Natural killer cell treated with Interleukin-12 subunit alpha and Interleukin-12 subunit beta and Interleukin-15 and Interleukin-18, amount 100 ng/mL, for 72 hours (primary cell): Measurements from ENCODE around the gene SURF6. TPM values are rescaled to one million over a fixed set of nuclear protein-coding genes. Genes with fewer than 3 reads are reported as not detected.
"Not testable (repeated sequence)": the region's sequence is repeated elsewhere in the genome, so short reads cannot be mapped to it uniquely, and the experiment has no call there.

Experiments
- ATAC-seq, 2 donors: fragments of 150-1000 bp; cut with Tn5 transposase in 1 of 2; sonication (Bioruptor Pico), chemical (Tn5 transposase) in 1 of 2; 2 replicates each; pipeline ENCODE4 v1.10.0; 2021
- DNase-seq: peaks from one replicate; pipeline ENCODE4 v3.0.0; 2022; ENCODE audit warnings: low spot score
- H3K27ac Mint-ChIP-seq, 2 donors: 1 replicate in 1 of 2; 2 replicates in 1 of 2; pipeline ENCODE4 v1.8.0; 2022; ENCODE audit warnings: mixed read lengths in 2 of 2, mild to moderate bottlenecking in 1 of 2, moderate library complexity in 1 of 2
- H3K27me3 Mint-ChIP-seq, 2 donors: 1 replicate in 1 of 2; 2 replicates in 1 of 2; pipeline ENCODE4 v1.8.0; 2022; ENCODE audit warnings: mixed read lengths in 2 of 2
- H3K36me3 Mint-ChIP-seq: one replicate; pipeline ENCODE4 v1.8.0; 2022; ENCODE audit warnings: mixed read lengths
- H3K4me1 Mint-ChIP-seq, 2 donors: 1 replicate in 1 of 2; 2 replicates in 1 of 2; pipeline ENCODE4 v1.8.0; 2022; ENCODE audit warnings: low read depth in 2 of 2, mixed read lengths in 2 of 2, mild to moderate bottlenecking in 1 of 2
- H3K4me3 Mint-ChIP-seq: one replicate; pipeline ENCODE4 v1.8.0; 2022; ENCODE audit warnings: mixed read lengths
- H3K9me3 Mint-ChIP-seq: 2 replicates; pipeline ENCODE4 v1.8.0; 2022; ENCODE audit warnings: mixed read lengths
- total RNA-seq, 2 donors: library from RNA; stranded (reverse); gene quantifications; one replicate each; pipeline ENCODE4 v1.2.3, GENCODE V29; 2022

Gene SURF6
- total RNA-seq, 2 donors from 2014 or later = 11.5 to 23.9 TPM

DNA sequence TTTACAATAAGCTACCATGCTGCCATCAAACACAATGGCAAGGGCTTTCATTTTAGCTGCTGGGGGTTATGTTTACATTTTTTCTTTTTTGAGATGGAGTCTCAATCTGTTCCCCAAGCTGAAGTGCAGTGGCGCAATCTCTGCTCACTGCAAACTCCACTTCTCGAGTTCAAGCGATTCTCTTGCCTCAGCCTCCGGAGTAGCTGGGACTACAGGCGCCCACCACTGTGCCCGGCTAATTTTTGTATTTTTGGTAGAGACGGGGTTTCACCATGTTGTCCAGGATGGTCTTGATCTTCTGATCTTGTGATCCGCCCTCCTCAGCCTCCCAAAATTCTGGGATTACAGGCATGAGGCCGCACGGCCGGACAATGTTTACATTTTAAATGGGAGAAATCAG is 1.1 kb downstream of the SURF6 start:
- peak overlapping the region; percentile 82 to 85 for H3K27ac Mint-ChIP-seq
- DNase-seq, ATAC-seq, H3K27me3 Mint-ChIP-seq, H3K9me3 Mint-ChIP-seq: not testable (repeated sequence)
- H3K36me3 Mint-ChIP-seq = peaks cover 11% of the 10 kb centered on the region
- H3K4me1 Mint-ChIP-seq = peaks cover 25 to 35% of the 10 kb centered on the region in 2 donors
- peak overlapping the region; percentile 87 for H3K4me3 Mint-ChIP-seq

DNA sequence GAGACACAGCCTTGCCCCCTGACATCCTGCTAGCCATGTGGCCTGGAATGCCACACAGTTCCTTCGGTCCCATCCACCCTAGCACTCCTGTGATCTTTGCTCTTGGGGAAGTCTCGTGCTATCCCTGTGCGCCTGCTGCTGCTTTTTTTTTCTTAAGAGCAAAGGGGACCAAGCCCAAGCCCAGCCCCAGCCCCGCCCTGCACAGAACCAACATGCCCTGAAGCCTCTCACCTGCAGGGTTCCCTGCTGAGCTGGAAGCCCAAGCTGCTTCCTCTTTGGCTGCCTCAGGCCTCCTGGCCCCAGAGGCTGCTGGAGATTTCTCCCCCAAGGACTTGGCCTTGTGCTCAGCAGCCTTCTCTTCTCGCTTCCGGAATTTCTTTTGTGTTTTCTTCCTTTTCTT is 1.8 kb downstream of the SURF6 start:
- Mint-ChIP-seq H3K9me3 (no peaks in the 10 kb centered on the region), H3K4me3 (peak overlapping the region; percentile 87), H3K27me3 (no peaks in the 10 kb centered on the region), H3K27ac (peak overlapping the region in 1 of 2 donors; percentile 45), H3K4me1 (peaks cover 19 to 28% of the 10 kb centered on the region in 2 donors), H3K36me3 (peaks cover 11% of the 10 kb centered on the region)
- no peak for ATAC-seq
- DNase-seq = no peak

DNA sequence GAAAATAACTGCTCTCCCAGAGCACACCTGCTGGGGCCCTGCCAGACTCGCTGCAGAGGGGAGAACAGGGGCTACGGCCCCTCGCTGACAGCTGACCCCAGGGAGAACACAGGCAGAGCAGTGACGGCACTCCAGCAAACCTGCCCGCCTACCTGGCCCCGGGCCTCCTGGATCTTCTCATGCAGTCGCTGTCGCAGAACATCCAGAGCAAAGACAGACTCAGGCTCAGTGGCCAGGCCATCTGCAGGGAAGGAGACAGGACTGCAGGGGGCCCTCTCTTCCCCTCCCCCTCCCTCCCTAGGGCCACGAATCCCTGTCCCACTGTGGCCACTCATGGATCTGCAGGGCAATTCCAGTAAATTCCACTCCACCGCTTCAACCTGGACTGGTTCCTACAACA is 2.4 kb downstream of the SURF6 start:
- DNase-seq = no peak
- peaks cover 14 to 27% of the 10 kb centered on the region in 2 donors for H3K4me1 Mint-ChIP-seq
- ATAC-seq = no peak
- H3K4me3 Mint-ChIP-seq = no peak overlapping the region
- H3K27me3 Mint-ChIP-seq = no peaks in the 10 kb centered on the region
- H3K9me3 Mint-ChIP-seq = no peaks in the 10 kb centered on the region
- peak overlapping the region in 1 of 2 donors; percentile 45 for H3K27ac Mint-ChIP-seq
- peaks cover 5% of the 10 kb centered on the region for H3K36me3 Mint-ChIP-seq

DNA sequence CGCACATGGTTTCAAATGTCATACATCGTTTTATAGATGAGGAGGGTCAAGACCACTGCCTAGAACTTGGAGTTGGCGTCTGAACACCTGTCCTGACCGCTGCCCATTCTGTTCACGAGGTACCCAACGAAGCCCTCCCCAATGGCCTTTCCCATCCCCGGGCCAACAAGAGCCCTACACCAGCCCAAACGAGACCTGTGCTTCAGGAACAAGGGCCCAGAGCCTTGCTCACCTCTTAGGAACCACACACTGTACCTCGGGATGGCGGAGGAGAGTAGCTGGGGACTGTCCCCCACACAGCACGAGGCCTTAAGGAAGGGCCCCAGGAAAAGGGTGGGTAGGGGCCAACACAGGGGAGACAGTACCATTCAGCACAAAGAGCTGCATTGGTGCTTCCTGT is 3.0 kb downstream of the SURF6 start:
- H3K4me1 Mint-ChIP-seq = peaks cover 14 to 29% of the 10 kb centered on the region in 2 donors
- H3K27ac Mint-ChIP-seq = no peak overlapping the region
- peaks cover 5% of the 10 kb centered on the region for H3K36me3 Mint-ChIP-seq
- no peaks in the 10 kb centered on the region for H3K9me3 Mint-ChIP-seq
- no peaks in the 10 kb centered on the region for H3K27me3 Mint-ChIP-seq
- DNase-seq = no peak
- no peak for ATAC-seq
- H3K4me3 Mint-ChIP-seq = no peak overlapping the region

DNA sequence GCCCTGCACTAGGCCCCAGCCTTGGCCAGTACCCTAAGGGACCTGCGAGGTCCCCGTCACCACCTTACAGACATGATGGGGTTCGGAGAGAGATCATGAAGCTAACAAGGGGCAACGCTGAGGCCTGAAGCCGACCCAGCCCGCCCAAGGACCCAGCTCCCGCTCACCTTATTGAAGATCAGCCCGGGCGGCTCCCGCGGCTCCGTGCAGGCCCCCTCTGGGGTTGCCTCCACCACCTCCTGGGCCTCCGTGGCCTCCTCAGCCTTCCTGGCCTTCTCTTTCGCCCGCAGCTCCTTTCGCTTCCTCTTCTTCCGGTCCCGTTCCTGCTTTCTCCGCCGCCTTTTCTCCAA is 3.6 kb downstream of the SURF6 start:
- Mint-ChIP-seq H3K27ac (no peak overlapping the region), H3K36me3 (peaks cover 5% of the 10 kb centered on the region), H3K4me1 (peaks cover 11 to 29% of the 10 kb centered on the region in 2 donors), H3K27me3 (no peaks in the 10 kb centered on the region), H3K4me3 (no peak overlapping the region), H3K9me3 (no peaks in the 10 kb centered on the region)
- ATAC-seq = no peak
- no peak for DNase-seq

DNA sequence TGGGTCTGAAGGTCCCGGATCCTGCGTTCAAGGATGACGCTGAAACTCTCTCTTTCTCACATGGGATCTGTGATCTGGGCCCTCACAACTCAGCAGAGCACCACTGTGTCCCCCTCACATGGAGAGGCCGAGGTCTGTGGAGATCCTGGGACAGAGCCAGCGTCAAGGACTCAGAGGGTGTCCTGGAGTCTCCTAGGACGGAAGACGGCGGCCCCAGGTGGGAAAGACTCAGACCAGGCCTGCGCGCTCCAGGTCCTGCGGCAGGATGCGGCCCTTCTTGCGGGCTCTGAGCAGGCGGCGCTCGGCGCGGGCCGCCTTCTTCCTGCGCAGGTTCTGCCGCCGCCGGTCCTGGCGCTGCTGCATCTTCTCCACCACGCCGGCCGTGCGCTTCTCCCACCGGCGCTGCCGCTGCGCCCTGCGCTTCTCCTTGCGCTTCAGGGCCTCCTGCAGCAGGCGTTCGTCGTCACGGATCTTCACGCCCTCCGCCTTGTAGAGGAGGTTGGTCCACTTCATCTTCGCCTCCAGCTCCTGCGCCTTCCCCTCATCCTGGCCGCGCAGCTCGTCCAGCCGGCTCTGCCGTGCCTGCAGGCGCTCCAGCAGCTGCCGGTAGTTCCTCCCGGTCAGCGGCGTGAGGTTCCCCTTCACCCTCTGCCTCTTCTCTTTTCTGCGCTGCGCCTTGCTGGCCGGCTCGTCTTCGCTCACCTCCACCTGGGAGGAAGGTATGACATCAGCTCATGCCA is 4.2 kb downstream of the SURF6 start:
- Mint-ChIP-seq H3K36me3 (peaks cover 5% of the 10 kb centered on the region), H3K27ac (no peak overlapping the region), H3K4me3 (no peak overlapping the region), H3K27me3 (no peaks in the 10 kb centered on the region), H3K4me1 (peaks cover 11 to 29% of the 10 kb centered on the region in 2 donors), H3K9me3 (no peaks in the 10 kb centered on the region)
- no peak for DNase-seq
- ATAC-seq = no peak

DNA sequence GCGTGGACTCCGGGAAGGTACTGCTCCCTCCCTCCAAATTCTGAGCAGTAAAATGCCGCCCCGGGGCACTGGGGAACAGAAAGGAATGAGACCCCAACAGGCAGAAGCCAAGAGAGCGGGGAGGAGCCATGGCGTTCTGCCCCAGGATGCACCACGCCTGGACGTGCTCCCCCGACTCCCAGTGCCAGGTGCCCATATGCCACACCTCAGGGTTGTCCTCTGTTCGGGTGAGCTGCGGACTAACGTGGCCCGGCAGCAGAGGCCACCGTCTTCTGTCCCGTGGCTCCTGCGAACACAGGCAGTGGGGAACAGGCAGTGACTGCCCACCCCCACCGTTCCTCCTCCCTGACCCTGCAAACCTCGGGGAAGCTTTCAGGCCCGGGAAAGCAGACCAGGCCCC is 4.8 kb downstream of the SURF6 start:
- H3K27ac Mint-ChIP-seq = no peak overlapping the region
- no peaks in the 10 kb centered on the region for H3K27me3 Mint-ChIP-seq
- no peaks in the 10 kb centered on the region for H3K9me3 Mint-ChIP-seq
- no peak overlapping the region for H3K4me3 Mint-ChIP-seq
- DNase-seq (no peak), ATAC-seq (no peak)
- peaks cover 5% of the 10 kb centered on the region for H3K36me3 Mint-ChIP-seq
- H3K4me1 Mint-ChIP-seq = peaks cover 11 to 28% of the 10 kb centered on the region in 2 donors

DNA sequence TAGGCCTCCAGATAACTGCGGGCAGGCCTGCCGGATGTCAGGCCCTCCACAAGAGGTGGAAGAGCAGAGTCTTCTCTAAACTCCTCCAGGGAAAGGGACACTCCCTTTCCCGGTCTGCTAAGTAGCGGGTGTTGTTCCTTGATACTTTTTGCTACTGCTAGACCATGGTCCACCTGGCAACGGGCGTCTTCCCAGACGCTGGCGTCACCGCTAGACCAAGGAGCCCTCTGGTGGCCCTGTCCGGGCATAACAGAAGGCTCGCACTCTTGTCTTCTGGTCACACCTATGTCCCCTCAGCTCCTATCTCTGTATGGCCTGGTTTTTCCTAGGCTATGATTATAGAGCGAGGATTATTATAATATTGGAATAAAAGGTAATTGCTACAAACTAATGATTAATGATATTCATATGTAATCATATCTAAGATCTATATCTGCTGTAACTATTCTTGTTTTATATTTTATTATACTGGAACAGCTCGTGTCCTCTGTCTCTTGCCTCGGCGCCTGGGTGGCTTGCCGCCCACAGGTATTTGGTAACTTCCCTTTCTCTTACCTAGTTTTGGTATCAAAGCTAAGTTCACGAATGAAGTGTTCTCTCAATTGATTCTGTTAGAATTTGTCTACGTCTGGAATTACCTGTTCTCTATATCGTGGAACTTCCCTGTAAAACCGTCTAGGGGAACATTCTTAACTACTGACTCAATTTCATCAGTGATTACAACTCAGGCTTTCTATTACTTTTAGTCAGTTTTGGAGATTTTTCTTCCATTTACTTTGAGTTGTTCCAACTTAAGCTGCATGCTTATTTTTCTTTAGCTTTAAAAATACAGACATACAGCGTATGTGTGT is 6.5 kb downstream of the SURF6 start:
- H3K4me3 Mint-ChIP-seq, H3K27me3 Mint-ChIP-seq, H3K36me3 Mint-ChIP-seq, H3K9me3 Mint-ChIP-seq, DNase-seq, ATAC-seq, H3K27ac Mint-ChIP-seq: not testable (repeated sequence)
- peaks cover 8 to 12% of the 10 kb centered on the region in 2 donors for H3K4me1 Mint-ChIP-seq

DNA sequence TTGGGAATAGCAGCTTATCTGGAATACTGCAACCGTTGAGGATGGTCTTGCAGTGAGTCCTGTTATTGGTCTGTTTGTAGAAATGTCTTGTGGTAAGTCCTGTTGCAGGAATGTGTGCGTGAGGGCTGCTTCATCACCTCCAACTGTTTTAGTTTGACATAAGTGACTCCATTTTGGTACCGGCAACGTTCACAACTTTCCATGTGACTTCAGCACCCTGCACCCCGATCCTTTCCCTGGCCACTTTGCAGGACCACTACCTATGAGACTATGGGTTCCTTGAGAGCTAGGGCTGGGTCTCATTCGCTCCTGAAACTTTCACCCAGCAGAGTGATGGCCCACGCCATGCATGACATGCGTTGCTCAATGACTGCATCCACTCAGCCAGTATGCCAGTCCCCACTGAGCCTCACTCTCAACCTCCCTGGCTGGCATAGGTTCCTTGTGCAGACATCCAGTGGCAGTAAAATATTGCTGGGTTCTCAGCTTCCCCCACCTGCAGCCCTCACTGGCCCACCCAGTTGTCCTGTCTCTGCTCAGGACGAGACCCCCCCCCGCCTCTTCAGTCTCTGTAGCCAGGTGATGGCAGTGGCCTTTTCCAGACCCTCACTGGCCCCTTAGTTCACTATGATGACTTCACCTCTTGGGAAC is 8.0 kb downstream of the SURF6 start:
- peaks cover 5% of the 10 kb centered on the region for H3K36me3 Mint-ChIP-seq
- H3K27ac Mint-ChIP-seq = no peak overlapping the region

DNA sequence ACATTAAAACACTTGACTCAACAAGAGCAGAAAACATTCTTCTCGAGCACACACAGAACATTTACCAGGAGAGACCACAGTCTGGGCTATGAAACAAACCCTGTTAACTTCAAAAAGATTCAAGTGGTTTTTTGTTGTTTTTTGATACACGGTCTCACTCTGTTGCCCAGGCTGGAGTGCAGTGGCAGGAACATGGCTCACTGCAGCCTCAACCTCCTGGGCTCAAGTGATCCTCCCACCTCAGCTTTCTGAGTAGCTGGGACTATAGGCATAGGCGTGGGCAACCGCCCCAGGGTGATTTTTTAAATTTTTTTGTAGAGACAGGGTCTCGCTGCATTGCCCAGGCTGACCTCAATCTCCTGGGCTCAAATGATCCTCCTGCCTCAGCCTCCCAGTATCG is 9.0 kb downstream of the SURF6 start:
- not testable (repeated sequence) for H3K27ac Mint-ChIP-seq, H3K27me3 Mint-ChIP-seq, H3K36me3 Mint-ChIP-seq, H3K4me3 Mint-ChIP-seq, H3K4me1 Mint-ChIP-seq, H3K9me3 Mint-ChIP-seq, ATAC-seq, DNase-seq

More for the DNA sequence above, 8.0 kb downstream of the SURF6 start:
- DNase-seq = no peak
- Mint-ChIP-seq H3K27me3 (no peaks in the 10 kb centered on the region), H3K9me3 (no peaks in the 10 kb centered on the region), H3K4me1 (peaks cover 3 to 6% of the 10 kb centered on the region in 2 donors), H3K4me3 (no peak overlapping the region)
- ATAC-seq = no peak

DNA sequence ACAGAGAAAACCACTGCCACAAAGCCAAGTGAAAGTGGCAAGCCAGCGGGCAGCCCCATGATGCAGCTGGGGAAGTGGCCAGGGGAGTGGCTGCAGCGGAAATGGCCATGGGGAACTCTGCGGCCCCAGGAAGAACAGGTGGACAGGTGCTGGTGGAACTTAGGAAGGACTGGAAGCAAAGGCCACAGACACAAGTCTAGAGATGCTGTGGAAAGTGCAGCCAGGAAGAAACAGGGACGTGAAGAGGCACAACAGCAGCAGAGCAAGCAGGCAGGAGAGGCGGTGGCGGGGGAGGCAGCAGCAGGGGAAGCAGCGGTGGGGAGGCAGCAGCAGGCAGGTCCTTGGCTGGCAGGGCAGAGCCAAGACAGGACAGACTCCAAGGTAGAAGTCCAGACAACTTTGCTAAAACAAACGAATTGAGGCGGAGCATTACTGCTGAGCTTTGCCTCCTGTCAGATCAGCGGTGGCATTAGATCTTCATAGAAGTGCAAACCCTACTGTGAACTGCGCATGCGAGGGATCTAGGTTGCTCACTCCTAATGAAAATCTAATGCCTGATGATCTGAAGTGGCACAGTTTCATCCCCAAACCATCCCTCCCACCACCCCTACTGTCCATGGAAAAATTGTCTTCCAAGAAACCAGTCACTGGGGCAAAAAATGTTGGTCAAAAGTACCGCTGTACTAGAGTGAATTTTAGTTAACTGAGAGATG is 11.8 kb downstream of the SURF6 start:
- Mint-ChIP-seq H3K27me3 (peaks cover 0 to 3% of the 10 kb centered on the region in 2 donors), H3K9me3 (no peaks in the 10 kb centered on the region), H3K36me3 (no peaks in the 10 kb centered on the region), H3K4me1 (peaks cover 3 to 6% of the 10 kb centered on the region in 2 donors), H3K27ac (no peak overlapping the region), H3K4me3 (no peak overlapping the region)
- no peak for ATAC-seq
- DNase-seq = no peak

DNA sequence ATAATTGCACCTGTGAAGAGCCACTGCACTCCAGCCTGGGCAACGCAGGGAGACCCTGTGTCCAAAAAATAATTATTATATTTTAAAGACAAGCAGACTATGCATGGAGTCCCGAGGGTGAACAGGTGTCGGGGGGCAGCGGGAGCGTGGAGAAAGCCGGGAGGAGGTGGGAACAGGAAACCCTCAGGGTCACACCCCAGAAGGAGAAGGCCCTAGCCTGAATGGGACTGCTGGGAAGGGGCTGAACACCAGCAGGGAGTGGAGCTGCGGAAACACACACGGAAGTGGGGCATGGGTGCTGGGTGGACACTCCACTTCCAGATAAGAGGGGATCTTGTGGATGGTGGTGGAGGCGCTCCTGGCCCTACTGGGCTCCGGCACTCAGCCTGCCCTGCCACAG is 12.8 kb downstream of the SURF6 start:
- H3K27ac Mint-ChIP-seq = no peak overlapping the region
- no peak overlapping the region for H3K4me3 Mint-ChIP-seq
- peaks cover 0 to 3% of the 10 kb centered on the region in 2 donors for H3K4me1 Mint-ChIP-seq
- H3K9me3 Mint-ChIP-seq = no peaks in the 10 kb centered on the region
- H3K36me3 Mint-ChIP-seq = no peaks in the 10 kb centered on the region
- ATAC-seq = no peak
- DNase-seq = no peak
- H3K27me3 Mint-ChIP-seq = peaks cover 0 to 3% of the 10 kb centered on the region in 2 donors

DNA sequence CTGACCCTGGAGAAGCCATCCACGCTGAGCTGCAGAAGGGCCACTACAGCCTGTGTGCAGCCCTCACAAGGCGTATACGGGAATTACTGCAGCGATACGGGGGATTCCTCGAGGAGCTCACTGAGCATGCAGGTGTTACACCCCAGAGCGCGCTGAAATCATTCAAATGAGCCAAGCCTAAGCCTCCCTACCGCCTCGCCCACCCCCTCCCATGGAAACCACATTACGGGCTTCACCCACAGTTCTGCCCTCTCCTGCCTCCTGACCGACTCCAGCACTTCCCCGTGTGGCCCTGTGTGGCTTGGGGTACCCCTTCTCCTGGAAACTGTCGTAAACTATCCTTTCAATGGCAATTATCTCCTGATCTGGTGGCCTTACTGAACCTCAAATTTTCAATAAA is 13.3 kb downstream of the SURF6 start:
- Mint-ChIP-seq H3K27ac (peak overlapping the region in 1 of 2 donors; percentile 51), H3K4me3 (no peak overlapping the region), H3K27me3 (peaks cover 0 to 3% of the 10 kb centered on the region in 2 donors), H3K9me3 (no peaks in the 10 kb centered on the region), H3K36me3 (no peaks in the 10 kb centered on the region), H3K4me1 (peaks cover 0 to 3% of the 10 kb centered on the region in 2 donors)
- ATAC-seq (no peak), DNase-seq (no peak)
